HepG2 (cell line): Measurements from ENCODE around the gene ADAMTSL4.

Experiments
- KDM1A ChIP-seq: IDR thresholded peaks from 2 replicates; pipeline ENCODE4 v1.6.1; 2016; ENCODE audit warnings: missing compliant biosample characterization
- NR3C1 ChIP-seq: sonication (generic); formaldehyde crosslinking; IDR thresholded peaks from 2 replicates; pipeline ENCODE4 v1.4.0; 2020; ENCODE audit warnings: missing genetic modification reagents
- RAD21 ChIP-seq: fragments of 450-650 bp; formaldehyde crosslinking; IDR thresholded peaks from 2 replicates; pipeline ENCODE4 v1.5.0; 2020; ENCODE audit warnings: mild to moderate bottlenecking
- SRSF1 ChIP-seq: fragments of 200-400 bp; formaldehyde crosslinking; optimal IDR thresholded peaks from 2 replicates; pipeline ENCODE3; 2017; ENCODE audit warnings: mild to moderate bottlenecking, low read depth, low read length, moderate library complexity

DNA sequence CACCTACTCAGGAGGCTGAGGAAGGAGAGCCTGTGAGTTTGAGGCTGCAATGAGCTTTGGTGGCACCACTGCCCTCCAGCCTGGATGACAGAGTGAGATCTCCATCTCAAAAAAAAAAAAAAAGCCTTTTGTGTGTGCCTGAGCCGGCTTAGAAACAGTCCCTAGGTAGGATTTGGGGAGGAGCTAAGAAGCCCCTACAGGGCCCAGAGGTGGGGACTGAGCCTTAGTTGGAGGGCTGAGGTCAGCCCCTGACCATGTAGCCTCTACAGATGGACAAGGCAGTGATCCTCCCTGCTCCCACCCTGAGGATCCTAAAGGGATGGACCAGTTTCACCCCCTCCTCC, 2.5 kb downstream of the ADAMTSL4 start:
- TF ChIP-seq KDM1A (no peak), SRSF1 (no peak), RAD21 (CRISPR knock-in tag) (no peak), NR3C1 (CRISPR knock-in tag) (no peak)
